ENCODE results near the gene CENPA. TPM values are rescaled to one million over a fixed set of nuclear protein-coding genes. Genes with fewer than 3 reads are reported as not detected.
"Not testable (repeated sequence)": the region's sequence is repeated elsewhere in the genome, so short reads cannot be mapped to it uniquely, and the experiment has no call there.

Gene CENPA
- total and polyA plus RNA-seq, 12 donors = 0.20 to 4.5 (median 0.83) TPM; not detected in 4

- no peak overlapping the region for H3K27ac ChIP-seq
- no peak overlapping the region for H3K4me3 ChIP-seq
- WGBS, 4 donors = 84 to 100% (median 92%) methylated on average over 3 of the region's 3 CpGs
- no peak for TF ChIP-seq POLR2A (IDR thresholded peaks at IDR 0.05)
- TF ChIP-seq CTCF (IDR thresholded peaks at IDR 0.05) = no peak
- no peaks in the 10 kb centered on the region for H3K9me3 ChIP-seq (replicated peaks in 1 of 3)
- intact Hi-C loops (cut with DNase I) = loop anchor here (5.0 to 10.0 kb wide), 2 partner anchors 137 to 239 kb away; no protein-coding TSS in a partner anchor
- H3K4me1 ChIP-seq (replicated peaks in 1 of 2) = no peaks in the 10 kb centered on the region
- no peaks in the 10 kb centered on the region for H3K27me3 ChIP-seq
- no peaks in the 10 kb centered on the region for H3K36me3 ChIP-seq (replicated peaks in 1 of 2)
- DNase-seq = peak in 1 of 7 donors; percentile 13
These were observed 42.0 kb upstream of the CENPA start for GRCh38 chr2:26743852-26744251.

GRCh38 chr2:26744953-26745352 is 40.9 kb upstream of the CENPA start:
- peak in 1 of 7 donors; percentile 9 for DNase-seq
- WGBS, 4 donors = 74 to 82% (median 79%) methylated on average over 3 of the region's 3 CpGs
- intact Hi-C loops (cut with DNase I) = loop anchor here (5.0 to 10.0 kb wide), 2 partner anchors 138 to 240 kb away; no protein-coding TSS in a partner anchor

GRCh38 chr2:26745609-26746327 is 40.1 kb upstream of the CENPA start:
- H3K27me3 ChIP-seq = no peaks in the 10 kb centered on the region
- H3K9me3 ChIP-seq (replicated peaks in 1 of 3) = no peaks in the 10 kb centered on the region
- H3K36me3 ChIP-seq (replicated peaks in 1 of 2) = no peaks in the 10 kb centered on the region
- DNase-seq = peak; percentile 85 to 96 (median 91)
- 23 to 25% (median 24%) methylated on average over 9 of the region's 9 CpGs for WGBS, 4 donors
- no peak overlapping the region for H3K4me3 ChIP-seq
- intact Hi-C loops (cut with DNase I) = loop anchor here in 1 of 2 donors (10.0 kb wide), 1 partner anchor 241 kb away; no protein-coding TSS in a partner anchor
- H3K27ac ChIP-seq = no peak overlapping the region
- no peaks in the 10 kb centered on the region for H3K4me1 ChIP-seq (replicated peaks in 1 of 2)
- TF ChIP-seq POLR2A (IDR thresholded peaks at IDR 0.05) = no peak
- TF ChIP-seq CTCF (IDR thresholded peaks at IDR 0.05) = peak; percentile 92 to 96 (median 94)

More at GRCh38 chr2:26744953-26745352, 40.9 kb upstream of the CENPA start:
- H3K27me3 ChIP-seq = no peaks in the 10 kb centered on the region
- no peaks in the 10 kb centered on the region for H3K36me3 ChIP-seq (replicated peaks in 1 of 2)
- no peak overlapping the region for H3K4me3 ChIP-seq
- TF ChIP-seq CTCF (IDR thresholded peaks at IDR 0.05) (no peak), POLR2A (IDR thresholded peaks at IDR 0.05) (no peak)
- H3K27ac ChIP-seq = no peak overlapping the region
- no peaks in the 10 kb centered on the region for H3K9me3 ChIP-seq (replicated peaks in 1 of 3)
- H3K4me1 ChIP-seq (replicated peaks in 1 of 2) = no peaks in the 10 kb centered on the region

- intact Hi-C loops (cut with DNase I) = loop anchor here in 1 of 2 donors (10.0 kb wide), 1 partner anchor 242 kb away; no protein-coding TSS in a partner anchor
These were observed 38.9 kb upstream of the CENPA start for GRCh38 chr2:26746934-26747333.

GRCh38 chr2:26749787-26750420 is 36.0 kb upstream of the CENPA start:
- DNase-seq; H3K36me3 ChIP-seq (replicated peaks in 1 of 2); H3K4me1 ChIP-seq (replicated peaks in 1 of 2); H3K4me3 ChIP-seq; H3K27ac ChIP-seq; H3K27me3 ChIP-seq; H3K9me3 ChIP-seq (replicated peaks in 1 of 3): not testable (repeated sequence)
- WGBS, 4 donors = 51 to 65% (median 57%) methylated on average over 6 to 8 of the region's 8 CpGs
- intact Hi-C loops (cut with DNase I) = loop anchor here in 1 of 2 donors (10.0 kb wide), 1 partner anchor 245 kb away; no protein-coding TSS in a partner anchor

More at GRCh38 chr2:26746934-26747333, 38.9 kb upstream of the CENPA start:
- TF ChIP-seq POLR2A (IDR thresholded peaks at IDR 0.05) (no peak), CTCF (IDR thresholded peaks at IDR 0.05) (no peak)
- Histone ChIP-seq H3K4me3 (no peak overlapping the region), H3K27ac (no peak overlapping the region), H3K9me3 (replicated peaks in 1 of 3) (no peaks in the 10 kb centered on the region), H3K27me3 (no peaks in the 10 kb centered on the region), H3K36me3 (replicated peaks in 1 of 2) (no peaks in the 10 kb centered on the region), H3K4me1 (replicated peaks in 1 of 2) (no peaks in the 10 kb centered on the region)
- WGBS, 4 donors = 70 to 82% (median 80%) methylated on average over 3 of the region's 3 CpGs
- no peak for DNase-seq

- intact Hi-C loops (cut with DNase I); DNase-seq; H3K4me1 ChIP-seq (replicated peaks in 1 of 2); H3K27ac ChIP-seq; H3K36me3 ChIP-seq (replicated peaks in 1 of 2); H3K4me3 ChIP-seq; H3K9me3 ChIP-seq (replicated peaks in 1 of 3); H3K27me3 ChIP-seq: not testable (repeated sequence)
- 87 to 91% (median 88%) methylated on average over 11 of the region's 11 CpGs for WGBS, 4 donors
These were observed 35.4 kb upstream of the CENPA start for GRCh38 chr2:26750467-26750866.
